GM19468 (cell line): ENCODE data around the gene MYOM1.

Experiments
- ATAC-seq: cut with Tn5 transposase; IDR thresholded peaks from one replicate; pipeline ENCODE4 v1.9.1; 2021; ENCODE audit warnings: mild to moderate bottlenecking, moderate library complexity, moderate number of reproducible peaks; ENCODE audit not compliant: unreplicated experiment; ENCODE audit errors: extremely low read depth

The MYOM1 gene

DNA sequence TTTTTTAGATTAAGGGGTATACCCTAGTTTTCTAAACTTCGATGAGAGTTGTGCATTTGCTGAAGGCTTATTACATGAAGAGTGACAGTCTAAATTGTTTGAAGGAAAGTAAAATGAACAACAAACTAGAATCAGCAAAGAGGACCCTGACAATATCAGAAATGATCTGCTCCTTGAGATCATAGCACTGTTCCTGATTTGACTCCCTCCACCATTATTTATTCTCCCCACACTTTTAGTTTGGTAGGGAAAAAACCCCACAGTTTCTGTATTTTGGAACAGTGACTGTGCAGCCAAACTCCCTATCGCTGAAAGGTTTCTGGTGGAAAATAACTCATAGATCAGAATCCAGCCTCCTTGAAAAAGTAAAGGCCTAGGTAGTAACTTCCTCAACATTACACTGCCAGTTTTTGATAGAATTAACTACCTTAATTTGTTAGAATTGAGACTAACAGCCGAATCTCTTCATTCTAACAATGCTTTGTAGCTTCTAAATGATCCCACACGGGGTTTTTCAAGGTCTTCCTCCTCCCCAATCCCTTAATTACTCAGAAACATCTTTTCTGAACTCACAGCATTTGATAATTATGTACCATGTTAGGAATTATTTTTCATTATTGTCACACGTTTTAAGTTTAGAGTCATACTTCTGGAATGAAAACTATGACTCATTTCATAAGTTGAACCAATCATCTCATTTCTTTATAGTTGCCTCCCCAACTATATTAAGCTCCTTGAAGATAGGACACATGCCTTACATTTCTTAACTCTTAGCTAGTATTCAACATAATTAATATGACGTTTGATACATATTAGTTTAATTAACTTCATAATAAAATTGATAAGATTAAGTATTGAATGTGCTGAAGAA, 30.7 kb upstream of the MYOM1 start:
- no peak for ATAC-seq

DNA sequence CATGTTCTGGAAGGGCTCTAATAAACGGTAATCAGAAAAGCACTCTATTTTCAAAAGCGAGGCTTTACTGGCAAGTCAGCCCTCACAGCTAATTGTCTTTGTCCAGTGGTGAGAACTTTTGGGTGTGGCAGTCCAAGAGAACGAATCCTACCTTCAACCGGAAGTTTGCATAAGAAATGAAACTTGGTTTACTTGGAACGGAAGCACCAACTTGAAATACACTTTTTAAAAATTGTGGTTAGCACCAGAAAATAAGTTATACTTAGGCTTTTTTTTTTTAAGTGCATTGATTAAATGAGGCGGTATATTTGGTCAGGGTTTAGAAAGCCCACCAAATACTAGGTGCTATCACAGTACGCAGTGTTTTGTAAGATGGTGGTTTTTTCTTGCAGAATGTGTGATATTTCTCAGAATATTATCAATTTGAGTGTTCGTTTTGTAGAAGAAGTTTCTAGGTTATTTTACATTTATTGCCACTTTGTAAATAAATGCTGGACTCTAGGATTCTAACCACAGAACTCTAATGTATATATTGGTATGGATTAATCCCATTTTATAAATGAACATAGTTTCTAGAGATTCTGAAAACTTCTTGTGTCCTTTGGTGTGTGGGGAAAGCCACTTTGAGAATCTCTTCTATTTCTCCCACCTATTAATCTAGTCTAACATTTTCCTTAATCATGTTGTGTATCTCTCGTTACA, 29.0 kb upstream of the MYOM1 start:
- no peak for ATAC-seq

DNA sequence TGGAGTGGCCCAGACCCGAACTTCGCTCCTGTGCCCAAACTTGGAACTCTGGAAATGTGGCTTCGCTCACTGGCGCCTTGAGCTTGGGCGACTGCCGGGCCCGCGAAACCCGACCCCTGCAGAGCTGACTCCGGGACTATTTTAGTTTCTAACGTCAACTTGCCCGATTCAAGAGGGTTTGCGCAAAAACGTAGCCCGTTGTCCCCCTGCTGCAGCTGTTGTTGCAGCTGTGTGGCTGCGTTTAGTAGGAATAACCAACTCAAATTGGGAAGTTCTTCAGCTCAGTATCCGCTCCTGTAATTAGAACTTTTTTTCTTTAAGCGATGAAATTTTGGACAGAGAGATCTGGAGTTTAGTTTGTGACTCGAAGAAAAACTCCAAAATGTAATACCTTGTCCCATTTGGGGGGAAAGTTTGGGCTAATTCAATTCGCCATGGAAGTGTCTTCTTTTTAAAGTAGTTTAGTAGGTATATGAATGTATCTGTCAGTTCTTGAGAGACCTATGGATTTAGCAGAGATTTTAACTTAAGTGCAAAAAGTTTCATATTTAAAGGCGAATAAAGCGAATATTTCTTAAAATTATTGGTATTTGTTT, 28.4 kb upstream of the MYOM1 start:
- no peak for ATAC-seq

DNA sequence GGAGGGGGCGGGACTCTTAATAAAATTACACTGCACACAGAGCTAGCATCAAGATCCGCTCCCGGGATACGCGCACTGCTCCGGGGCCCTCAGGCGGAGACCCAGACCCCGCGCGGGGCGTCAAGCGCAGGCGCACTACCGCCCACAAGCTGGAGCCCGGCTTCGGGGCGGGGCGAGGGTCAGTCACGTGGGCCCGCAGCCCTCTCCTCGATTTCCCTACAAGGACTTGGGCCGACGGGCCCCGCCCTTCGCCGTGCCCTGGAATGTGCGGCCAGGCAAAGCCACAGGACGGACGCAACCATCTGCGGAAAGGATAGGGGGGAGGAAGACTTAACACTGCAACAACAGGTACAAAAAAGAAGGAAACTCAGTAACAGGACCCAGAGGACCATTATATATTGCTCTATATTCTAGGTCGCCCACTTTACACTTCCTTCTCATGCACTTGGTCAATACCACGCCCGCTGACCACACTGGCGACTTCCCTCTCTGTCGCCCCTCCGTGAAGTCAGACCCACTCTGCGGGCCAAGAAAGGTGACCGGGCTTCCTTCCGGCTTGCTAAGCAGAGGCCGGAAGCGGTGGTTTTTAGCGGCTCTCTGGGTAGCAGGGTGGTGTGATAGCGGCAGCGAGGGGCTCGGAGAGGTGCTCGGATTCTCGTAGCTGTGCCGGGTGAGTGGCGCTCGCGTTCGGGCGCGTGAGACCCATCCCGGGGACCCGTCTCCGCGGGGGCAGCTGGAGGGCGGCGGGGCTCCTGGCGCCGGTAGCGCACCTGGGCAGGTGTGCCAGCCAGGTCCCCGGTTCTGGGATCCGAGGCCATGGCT, 27.7 kb upstream of the MYOM1 start, which contains the start of gene MYL12A:
Gene MYL12A, plus strand, starts transcription at position 562 of the 822 bp plus-strand sequence. CDS start 5,447 bp downstream, outside the sequence.
- ATAC-seq: peak; percentile 53

DNA sequence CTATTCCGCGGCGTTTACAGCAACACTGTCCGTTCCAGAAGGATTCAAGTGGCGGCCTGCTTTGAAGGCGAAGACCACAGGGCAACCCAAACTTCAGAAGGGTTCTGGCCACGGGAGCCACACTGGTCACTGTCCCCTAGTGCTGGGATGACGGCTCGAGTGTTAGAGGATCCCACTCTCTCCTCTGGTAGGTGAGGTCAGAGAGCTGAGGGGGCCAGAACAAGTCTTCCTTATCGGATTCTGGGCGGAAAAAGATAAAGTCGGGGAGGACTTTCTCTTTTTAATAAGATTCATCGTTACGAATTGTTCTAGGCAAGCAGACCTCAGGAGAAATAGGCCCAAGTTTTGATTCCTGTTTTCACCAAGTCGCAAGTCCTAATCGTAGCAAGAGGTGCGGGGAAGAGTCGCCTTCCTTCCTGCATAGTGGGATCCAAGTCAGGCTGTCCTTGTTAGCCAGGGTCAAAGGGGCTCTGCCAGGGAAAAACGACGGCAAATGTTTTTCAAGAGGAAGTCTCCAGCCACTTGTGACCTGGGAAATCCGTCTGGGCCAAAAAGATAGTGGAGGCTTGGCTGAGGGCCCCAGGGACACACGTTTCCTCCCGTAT, 27.0 kb upstream of the MYOM1 start:
- no peak for ATAC-seq

DNA sequence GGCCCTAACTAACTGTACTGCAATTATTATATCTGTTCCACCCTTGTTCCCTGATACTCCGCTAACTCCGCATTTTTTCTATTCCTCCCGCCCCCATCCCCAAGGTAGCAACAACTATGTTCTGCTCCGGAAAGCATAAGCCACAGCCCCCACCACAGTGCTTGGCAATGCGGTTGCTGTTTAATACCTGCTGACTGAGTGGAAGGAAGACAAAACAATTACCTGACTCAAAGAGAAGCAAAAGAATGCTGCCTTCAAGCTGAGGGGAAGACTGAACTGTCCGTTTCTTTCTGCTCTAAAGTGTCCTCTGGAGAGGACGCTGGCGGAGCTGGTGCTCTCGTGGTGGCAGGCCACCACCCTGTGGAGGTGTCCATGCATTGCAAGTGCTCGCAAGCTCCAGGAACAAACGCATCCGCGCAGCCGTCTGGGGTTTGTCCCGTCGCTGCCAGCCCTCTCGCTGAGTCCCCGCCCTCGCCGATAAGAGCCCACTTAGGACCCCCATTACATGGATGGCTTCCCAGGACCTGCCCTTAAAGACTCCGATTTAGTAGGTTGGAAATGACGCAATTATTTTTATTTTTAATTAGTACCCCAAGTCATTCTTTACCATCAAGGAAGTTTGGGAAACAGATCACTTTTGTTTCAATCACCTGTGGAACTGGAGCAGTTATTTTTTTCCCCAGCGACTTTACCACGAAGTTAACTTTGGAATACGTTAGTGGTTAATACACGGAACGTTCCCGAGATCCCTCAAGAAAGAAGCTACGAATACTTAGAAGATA, 26.3 kb upstream of the MYOM1 start:
- peak; percentile 10 for ATAC-seq

DNA sequence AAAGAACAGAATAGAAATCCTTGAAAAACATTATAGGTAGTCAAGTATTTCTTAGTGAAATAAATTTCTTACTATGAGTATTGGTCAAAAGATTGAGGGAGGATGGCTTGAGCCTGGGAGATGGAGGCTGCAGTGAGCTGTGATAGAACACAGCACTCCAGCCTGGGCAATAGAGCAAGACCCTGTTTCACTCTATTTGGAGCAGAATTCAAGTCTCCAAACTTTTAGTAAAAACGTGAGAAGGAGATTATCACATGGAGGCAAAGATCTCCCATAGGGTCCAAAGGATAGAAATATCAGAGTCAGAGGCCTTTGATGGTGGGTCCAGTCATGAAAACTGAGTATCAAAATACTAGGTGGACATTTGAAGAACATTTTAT, 25.4 kb upstream of the MYOM1 start:
- no peak for ATAC-seq

DNA sequence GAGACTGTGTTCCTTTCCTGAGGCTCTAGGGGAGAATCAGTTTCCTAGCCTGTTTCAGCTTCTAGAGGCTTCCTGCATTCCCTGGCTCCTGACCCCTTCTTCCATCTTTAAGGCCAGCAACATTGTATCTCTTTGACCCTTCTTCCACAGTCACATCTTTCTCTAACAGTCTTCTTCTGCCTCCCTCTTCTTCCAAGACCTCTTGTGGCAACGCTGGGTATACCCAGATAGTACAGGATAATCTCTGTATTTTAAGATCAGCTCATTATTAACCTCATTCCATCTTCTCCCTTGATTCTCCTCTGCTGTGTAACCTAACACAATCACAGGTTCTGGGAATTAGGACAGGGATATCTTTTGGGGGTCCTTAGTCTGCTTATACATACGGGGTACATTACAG, 19.0 kb upstream of the MYOM1 start:
- no peak for ATAC-seq

DNA sequence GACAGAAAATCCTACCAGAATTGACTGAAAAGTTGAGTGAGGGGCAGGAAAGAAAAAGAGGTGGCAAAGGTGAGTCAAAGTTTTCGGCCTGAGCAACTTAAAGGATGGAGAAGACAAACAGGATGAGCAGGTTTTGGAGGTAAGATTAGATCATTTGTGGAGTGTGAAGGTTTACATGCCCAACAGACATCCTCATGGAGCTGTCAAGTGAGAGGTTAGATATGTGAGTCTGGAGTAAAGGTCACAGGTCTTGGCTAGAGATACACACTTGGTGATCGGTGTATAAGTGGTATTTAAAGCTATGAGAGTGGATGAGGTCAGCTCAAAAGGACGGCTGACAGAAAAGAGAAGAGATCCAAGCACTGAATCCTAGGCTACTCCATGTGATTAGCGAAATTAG, 16.7 kb upstream of the MYOM1 start:
- ATAC-seq: no peak

DNA sequence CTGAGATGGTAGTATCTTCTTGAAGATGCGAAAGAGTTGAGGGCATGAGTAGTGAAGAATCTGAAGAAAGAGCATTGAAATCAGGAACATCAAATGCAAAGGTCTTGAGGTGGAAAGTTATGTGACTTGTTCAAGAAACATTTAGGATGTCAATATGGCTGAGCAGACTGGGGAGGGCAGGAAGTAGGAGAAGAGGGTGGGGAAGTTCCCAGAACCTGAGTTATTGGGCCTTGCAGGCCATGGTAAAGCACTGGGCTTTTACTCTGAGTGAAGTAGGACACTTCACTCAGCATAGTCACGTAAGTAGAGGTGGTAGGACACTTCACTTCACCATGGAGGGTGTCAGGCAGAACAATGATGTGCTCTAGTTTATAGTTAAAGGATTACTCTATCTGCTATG, 16.1 kb upstream of the MYOM1 start:
- ATAC-seq: no peak

DNA sequence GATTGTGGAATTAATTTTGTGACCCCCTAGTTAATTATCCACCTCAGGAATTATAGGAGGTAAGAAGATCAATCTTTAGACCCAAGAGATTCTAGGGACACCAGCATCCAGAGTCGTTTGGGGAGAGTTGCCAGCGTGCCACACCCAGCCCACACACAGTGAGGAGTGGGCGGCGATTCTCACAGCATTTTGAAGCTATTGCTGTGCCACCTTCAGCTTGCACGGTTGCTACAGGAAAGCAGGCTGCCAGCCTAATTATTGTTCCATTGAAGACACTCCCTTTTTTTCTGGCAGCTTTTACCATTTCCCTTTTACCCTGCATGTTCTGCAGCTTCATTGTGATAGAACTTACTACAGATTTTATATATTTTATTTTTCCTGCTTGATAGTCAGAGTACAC, 14.7 kb upstream of the MYOM1 start:
- no peak for ATAC-seq

DNA sequence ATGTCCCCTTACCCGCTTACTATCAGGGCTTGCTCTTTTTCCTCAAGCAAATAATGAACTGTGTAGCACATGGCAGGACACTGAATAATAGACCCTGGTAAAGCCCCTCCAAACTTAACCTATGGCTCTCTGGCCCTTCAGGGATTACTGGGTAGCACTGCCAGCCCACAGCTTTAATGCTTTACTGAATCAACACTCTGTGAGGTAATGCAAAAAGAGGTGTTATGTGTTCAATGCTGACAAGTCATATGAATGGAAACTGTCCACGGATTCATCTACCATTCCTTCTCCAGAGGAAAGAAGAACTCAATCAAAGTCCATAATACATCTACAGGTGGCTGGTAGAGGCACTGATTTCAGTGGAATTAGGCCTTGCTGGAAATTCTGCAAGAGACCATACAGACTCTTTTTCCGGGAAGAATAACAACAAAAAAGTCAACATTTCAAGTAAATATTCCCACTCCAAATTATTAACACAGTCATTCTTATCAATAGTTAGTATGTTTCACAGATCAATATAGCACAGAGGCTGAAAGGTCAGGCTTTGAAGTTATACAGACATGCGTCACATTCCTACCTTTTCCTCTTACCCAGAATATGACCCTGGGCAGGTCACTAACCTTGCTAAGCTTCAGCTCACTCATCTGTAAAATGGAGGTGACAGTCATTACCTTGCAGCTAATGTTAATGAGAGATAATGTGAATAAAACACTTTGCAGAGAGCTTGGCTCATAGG, 13.8 kb upstream of the MYOM1 start:
- no peak for ATAC-seq

DNA sequence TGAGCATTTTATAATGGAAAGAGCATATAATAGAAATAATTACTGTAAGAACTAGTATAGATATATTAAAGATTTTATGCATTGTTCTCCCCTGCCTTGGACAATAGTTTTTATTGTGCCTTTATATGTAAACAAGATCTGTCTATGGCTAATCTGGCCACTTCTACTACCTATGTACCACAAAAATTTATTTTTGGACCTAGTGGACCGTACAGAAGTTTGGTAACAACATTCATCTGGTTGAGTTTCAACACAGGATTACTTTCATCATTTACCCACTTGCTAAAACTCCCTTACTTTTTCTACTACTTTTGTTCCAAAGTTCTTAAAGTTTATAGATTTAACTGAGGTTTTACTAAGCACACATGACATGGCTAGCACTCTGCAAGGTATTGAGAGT, 13.2 kb upstream of the MYOM1 start:
- ATAC-seq: no peak

DNA sequence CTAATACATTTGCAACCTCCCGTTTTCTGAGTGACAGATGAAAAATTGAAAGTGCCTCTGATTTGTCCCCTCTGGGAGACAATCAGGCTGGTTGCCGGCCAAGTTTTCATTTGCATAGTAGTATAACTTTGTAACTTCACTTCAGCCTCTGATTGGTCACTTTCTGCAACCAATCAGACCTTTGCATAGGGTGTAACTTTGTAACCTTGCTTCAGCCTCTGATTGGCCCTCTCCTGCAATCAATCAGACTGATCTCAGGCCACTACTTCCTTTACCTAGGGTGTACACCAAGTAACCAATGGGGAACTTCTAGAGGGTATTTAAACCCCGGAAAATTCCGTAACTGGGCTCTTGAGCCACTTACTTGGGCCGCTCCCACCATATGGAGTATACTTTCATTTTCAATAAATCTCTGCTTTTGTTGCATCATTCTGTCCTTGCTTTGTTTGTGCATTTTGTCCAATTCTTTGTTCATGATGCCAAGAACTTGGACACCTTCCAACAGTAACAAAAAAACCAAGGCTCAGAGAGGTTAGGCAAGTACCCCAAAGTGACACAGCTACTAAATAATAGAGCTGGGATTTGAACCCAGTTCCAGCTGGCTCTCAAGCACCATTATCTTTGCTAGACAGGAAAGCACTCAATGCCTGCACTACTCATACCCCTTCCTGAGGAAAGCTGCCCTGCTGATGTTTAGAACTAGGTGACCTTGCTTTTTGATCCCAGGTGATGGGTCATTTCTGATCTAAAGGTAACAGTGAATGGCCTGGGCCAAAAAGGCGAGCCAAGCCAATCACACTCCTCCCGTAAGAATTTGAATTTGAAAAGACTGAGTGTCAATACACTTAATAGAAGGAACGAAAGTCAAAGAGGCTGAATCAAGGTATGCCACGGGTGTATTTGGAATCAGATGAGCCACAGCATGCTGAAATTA, 10.9 kb upstream of the MYOM1 start:
- no peak for ATAC-seq

DNA sequence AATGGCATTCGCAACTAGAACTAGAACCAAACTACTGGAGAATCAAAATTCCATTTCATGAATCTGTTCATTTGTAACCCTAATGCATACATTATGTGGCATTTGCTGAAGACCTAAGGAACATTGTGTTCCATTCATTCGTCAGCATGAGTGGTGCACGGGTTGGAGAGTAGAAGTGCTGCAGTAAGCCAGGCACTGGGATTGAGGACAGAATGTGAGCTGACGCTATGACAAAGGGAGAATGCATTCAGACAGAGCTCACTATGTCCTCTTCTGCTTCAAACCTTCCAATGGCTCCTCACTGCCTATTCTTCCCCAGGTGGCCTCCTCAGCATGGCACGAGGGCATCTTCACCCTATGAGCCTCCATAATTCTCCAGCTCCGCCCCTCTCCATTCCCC, 6.3 kb upstream of the MYOM1 start:
- no peak for ATAC-seq

DNA sequence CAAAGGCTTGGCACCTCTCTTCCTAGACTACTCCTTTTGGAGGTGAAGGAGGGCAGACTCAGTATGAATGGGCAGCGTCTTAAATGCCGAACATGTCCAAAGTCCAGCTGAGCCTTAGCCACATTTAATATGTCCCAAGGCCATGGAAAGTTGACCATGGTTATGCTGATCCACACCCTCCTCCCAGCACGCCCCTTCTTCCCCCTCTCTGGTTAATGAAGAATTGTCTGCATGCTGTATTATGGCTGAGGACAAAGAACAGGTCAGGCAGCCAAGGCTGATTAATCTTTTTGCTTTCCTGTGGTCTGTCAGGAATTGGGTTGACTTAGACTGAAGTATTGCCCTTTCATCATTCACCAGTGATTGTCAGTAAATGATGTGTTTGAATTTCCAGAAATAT, 5.8 kb upstream of the MYOM1 start:
- ATAC-seq: no peak

DNA sequence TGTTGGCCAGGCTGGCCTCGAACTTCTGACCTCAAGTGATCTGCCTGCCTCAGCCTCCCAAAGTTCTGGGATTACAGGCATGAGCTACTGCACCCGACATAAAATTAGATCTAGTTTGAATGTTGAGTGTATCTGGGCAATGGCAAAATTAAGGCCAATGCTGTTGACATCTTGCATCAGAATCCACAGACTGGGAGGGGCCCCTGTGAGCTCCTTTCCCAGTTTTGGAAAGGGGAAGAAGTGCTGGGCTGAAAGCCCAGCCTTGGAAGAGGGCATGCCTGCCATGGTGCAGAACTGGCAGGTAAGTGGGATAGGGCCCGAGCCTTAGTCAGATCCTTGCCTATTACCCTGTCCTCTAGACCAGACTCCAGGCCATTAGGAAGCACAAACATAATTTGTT, 4.5 kb upstream of the MYOM1 start:
- no peak for ATAC-seq

DNA sequence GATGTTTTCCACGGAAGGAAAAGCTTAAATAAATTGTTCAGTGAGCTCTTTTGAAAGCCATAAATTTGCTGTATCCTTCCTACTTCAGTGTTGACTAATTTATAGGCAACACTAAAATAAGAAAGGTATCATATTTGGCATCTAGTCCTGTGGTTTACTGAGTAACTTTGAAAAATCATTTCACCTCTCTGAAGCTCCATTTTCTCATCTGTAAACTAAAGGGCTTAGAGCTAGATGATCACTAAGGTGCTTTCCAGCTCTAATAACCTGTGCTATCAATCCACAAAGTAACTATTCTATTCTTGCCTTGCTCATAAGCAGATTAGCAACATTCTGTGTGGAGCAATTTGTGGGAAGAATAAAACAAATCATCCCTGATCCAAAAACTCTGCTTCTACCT, 3.6 kb upstream of the MYOM1 start:
- no peak for ATAC-seq
